GM06990 (cell line): Measurements from ENCODE around the gene DDX19B.

Experiments used
- DNase-seq: peaks from one replicate; pipeline ENCODE4 v3.0.0-alpha.2; 2011; ENCODE audit not compliant: insufficient read length; ENCODE audit errors: extremely low read depth
- H3K27me3 ChIP-seq: replicated peaks from 2 replicates; pipeline ENCODE4 v1.6.0; 2011; ENCODE audit warnings: low read length; ENCODE audit not compliant: control insufficient read depth, insufficient read depth
- H3K36me3 ChIP-seq: 2 replicates; pipeline ENCODE4 v1.5.1; 2011; ENCODE audit warnings: low read length; ENCODE audit not compliant: control insufficient read depth, insufficient read depth
- H3K4me3 ChIP-seq: replicated peaks from 2 replicates; pipeline ENCODE4 v1.5.1; 2011; ENCODE audit warnings: low read depth, mild to moderate bottlenecking, control low read depth, low read length
- CTCF ChIP-seq: IDR thresholded peaks from 2 replicates; pipeline ENCODE4 v1.5.1; 2011; ENCODE audit warnings: low read length, control low read depth, mild to moderate bottlenecking, inconsistent platforms; ENCODE audit not compliant: insufficient read depth, poor library complexity, severe bottlenecking

Gene DDX19B

GRCh38 chr16:70374213-70374612 is 75.2 kb downstream of the DDX19B start:
- H3K4me3 ChIP-seq, result no peak overlapping the region
- no peak for TF ChIP-seq CTCF
- no peak for DNase-seq
- peaks cover 15% of the 10 kb centered on the region for H3K36me3 ChIP-seq
- H3K27me3 ChIP-seq, result no peaks in the 10 kb centered on the region

- Histone ChIP-seq H3K27me3 (no peaks in the 10 kb centered on the region), H3K36me3 (peaks cover 12% of the 10 kb centered on the region), H3K4me3 (no peak overlapping the region)
- no peak for DNase-seq
- TF ChIP-seq CTCF, result no peak
These were observed 76.9 kb downstream of the DDX19B start for GRCh38 chr16:70375636-70376611.

- H3K4me3 ChIP-seq, result no peak overlapping the region
- H3K27me3 ChIP-seq, result no peaks in the 10 kb centered on the region
- DNase-seq, result no peak
- TF ChIP-seq CTCF, result no peak
- peaks cover 8% of the 10 kb centered on the region for H3K36me3 ChIP-seq
These were observed 78.8 kb downstream of the DDX19B start for GRCh38 chr16:70377782-70378181.

- Histone ChIP-seq H3K36me3 (peaks cover 8% of the 10 kb centered on the region), H3K4me3 (no peak overlapping the region), H3K27me3 (no peaks in the 10 kb centered on the region)
- TF ChIP-seq CTCF, result no peak
- no peak for DNase-seq
These were observed 80.0 kb downstream of the DDX19B start for GRCh38 chr16:70378869-70379493.

- H3K4me3 ChIP-seq, result peak overlapping the region; percentile 91
- no peak for TF ChIP-seq CTCF
- no peaks in the 10 kb centered on the region for H3K27me3 ChIP-seq
- DNase-seq, result peak; percentile 74
- H3K36me3 ChIP-seq, result peaks cover 8% of the 10 kb centered on the region
These were observed 81.4 kb downstream of the DDX19B start for GRCh38 chr16:70380248-70380918.
